ENCODE results near the gene CBX1.

- TF ChIP-seq EZH2 (optimal IDR thresholded peaks at IDR 0.05; ENCODE audit: low read depth, low read length) (no peak), EZH2phosphoT487 (IDR thresholded peaks at IDR 0.05; ENCODE audit: low read length) (no peak)
- TF ChIP-seq, protein P1, sequence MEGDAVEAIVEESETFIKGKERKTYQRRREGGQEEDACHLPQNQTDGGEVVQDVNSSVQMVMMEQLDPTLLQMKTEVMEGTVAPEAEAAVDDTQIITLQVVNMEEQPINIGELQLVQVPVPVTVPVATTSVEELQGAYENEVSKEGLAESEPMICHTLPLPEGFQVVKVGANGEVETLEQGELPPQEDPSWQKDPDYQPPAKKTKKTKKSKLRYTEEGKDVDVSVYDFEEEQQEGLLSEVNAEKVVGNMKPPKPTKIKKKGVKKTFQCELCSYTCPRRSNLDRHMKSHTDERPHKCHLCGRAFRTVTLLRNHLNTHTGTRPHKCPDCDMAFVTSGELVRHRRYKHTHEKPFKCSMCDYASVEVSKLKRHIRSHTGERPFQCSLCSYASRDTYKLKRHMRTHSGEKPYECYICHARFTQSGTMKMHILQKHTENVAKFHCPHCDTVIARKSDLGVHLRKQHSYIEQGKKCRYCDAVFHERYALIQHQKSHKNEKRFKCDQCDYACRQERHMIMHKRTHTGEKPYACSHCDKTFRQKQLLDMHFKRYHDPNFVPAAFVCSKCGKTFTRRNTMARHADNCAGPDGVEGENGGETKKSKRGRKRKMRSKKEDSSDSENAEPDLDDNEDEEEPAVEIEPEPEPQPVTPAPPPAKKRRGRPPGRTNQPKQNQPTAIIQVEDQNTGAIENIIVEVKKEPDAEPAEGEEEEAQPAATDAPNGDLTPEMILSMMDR (IDR thresholded peaks at IDR 0.05; ENCODE audit: low read length), result no peak
These were observed 55.8 kb downstream of the CBX1 start for GRCh38 chr17:48045316-48046001.
